ENCODE data around the gene DPP3.

DNA sequence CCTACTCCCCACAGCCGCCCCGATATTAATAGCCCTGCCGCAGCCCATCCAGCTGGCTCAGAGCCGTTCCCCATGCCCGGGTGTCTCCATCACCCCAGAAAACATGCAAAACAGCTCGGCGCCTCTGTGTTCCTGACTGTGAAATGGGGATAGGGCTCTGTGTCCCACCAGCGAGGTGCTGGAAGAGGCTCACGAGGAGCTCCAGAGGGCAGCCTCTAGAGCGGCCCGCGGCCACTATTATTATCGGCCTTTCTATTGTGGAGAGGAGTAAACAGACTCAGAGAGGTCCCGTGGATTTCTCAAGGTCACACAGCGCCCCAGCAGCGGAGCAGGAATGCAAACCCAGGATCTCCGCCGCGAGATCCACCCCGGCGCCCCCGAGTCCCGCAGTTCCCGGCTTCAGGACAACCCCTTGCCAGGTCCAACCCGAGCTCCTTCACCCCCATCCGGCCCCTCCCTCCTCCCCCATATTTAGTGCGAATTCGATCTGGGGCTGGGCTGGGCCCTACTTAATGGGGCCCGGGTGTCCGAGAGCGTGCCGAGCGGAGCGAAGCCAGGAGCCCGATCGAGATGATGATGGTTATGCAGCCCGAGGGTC is 66.2 kb downstream of the DPP3 start, which contains the start of gene ACTN3:
- TF ChIP-seq, protein P1, sequence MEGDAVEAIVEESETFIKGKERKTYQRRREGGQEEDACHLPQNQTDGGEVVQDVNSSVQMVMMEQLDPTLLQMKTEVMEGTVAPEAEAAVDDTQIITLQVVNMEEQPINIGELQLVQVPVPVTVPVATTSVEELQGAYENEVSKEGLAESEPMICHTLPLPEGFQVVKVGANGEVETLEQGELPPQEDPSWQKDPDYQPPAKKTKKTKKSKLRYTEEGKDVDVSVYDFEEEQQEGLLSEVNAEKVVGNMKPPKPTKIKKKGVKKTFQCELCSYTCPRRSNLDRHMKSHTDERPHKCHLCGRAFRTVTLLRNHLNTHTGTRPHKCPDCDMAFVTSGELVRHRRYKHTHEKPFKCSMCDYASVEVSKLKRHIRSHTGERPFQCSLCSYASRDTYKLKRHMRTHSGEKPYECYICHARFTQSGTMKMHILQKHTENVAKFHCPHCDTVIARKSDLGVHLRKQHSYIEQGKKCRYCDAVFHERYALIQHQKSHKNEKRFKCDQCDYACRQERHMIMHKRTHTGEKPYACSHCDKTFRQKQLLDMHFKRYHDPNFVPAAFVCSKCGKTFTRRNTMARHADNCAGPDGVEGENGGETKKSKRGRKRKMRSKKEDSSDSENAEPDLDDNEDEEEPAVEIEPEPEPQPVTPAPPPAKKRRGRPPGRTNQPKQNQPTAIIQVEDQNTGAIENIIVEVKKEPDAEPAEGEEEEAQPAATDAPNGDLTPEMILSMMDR (IDR thresholded peaks at IDR 0.05) = no peak
- TF ChIP-seq EZH2 (IDR thresholded peaks at IDR 0.05; ENCODE audit: borderline replicate concordance, insufficient read depth, low read depth, low read length, poor library complexity, severe bottlenecking) = no peak

All from B cell (primary cell).